Activated T-cell treated with anti-CD3 and anti-CD28 coated beads for 24 hours (primary cell): ENCODE data around the gene TP73.

ENCODE experiments used
- DNase-seq: peaks from one replicate; pipeline ENCODE4 v3.0.0-alpha.2; 2020; ENCODE audit warnings: low read depth

The TP73 gene

GRCh38 chr1:3634059-3634800 is 18.1 kb upstream of the TP73 start:
- DNase-seq: no peak

DNA sequence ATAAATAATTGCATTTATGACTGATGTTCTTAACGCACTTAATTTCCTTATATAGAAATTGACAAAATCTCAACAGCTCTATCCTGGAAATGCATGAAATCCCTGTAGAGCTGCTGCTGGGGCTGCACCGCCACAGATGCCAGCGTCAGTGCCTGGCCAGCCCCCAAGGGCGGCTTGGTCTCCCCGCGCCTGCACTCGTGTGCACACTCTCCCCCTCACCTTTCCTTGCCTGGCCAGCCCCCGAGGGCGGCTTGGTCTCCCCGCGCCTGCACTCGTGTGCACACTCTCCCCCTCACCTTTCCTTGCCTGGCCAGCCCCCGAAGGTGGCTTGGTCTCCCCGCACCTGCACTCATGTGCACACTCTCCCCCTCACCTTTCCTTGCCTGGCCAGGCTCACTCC is 16.2 kb upstream of the TP73 start:
- DNase-seq: no peak

GRCh38 chr1:3636531-3636930 is 15.8 kb upstream of the TP73 start:
- no peak for DNase-seq

DNA sequence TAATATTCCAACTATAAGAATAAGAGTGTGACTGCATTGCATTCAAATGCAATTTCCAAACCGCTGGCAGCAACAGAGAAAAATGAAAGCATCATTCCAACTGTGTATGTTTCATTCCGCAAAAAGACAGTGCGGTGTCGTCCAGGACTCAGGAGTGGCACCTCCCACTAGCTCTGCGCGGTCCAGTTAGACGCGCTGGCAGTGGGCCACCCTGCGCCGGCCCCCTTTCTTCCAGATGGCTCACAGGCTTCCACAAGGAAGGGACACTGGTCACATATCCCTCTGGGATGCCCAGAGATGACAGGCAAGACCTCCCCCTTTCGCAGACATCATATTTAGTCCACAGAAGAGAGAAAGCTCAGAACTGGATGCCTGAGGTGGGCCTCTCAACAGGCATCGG is 14.3 kb upstream of the TP73 start:
- no peak for DNase-seq

DNA sequence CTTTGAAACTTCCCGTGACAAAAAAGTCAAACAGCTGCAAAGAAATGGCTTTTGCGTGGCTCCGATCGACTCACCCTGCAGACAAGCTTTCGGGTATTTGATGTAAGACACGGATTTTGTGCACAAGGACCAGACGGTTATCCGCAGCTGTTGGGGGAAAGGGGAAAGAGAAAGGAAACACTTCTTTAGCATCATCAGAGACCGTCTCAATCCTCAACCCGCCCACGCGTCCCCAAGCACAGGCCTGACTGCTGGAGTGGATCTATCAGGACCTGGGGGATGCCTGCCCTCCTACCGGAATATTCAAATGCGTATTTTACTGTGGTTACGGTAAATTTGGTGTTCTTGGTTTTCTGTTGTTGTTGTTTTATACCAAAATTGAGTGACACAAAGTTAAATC is 13.6 kb upstream of the TP73 start:
- DNase-seq: no peak

DNA sequence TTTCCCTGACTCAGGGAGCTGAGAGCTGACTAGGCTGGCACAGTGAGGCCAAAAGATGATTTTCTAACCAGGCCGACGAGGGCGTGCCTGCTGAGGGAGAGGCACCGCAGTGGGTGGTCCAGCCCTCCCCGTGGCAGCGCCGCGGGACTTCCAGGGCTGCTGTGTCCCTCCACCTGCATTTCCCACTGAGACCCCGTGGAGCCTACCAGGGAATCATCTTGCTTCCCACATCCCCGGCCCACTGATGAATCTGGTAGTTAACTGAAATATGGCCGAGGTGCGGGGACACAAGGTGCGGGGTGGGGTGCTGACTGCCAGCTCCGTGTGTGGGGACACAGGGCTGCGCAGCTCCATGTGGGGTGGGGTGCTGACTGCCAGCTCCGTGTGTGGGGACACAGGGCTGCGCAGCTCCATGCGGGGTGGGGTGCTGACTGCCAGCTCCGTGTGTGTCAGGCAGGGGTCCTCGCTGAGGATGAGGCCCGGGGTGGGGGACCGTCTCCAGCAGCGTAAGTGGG is 12.9 kb upstream of the TP73 start:
- no peak for DNase-seq

DNA sequence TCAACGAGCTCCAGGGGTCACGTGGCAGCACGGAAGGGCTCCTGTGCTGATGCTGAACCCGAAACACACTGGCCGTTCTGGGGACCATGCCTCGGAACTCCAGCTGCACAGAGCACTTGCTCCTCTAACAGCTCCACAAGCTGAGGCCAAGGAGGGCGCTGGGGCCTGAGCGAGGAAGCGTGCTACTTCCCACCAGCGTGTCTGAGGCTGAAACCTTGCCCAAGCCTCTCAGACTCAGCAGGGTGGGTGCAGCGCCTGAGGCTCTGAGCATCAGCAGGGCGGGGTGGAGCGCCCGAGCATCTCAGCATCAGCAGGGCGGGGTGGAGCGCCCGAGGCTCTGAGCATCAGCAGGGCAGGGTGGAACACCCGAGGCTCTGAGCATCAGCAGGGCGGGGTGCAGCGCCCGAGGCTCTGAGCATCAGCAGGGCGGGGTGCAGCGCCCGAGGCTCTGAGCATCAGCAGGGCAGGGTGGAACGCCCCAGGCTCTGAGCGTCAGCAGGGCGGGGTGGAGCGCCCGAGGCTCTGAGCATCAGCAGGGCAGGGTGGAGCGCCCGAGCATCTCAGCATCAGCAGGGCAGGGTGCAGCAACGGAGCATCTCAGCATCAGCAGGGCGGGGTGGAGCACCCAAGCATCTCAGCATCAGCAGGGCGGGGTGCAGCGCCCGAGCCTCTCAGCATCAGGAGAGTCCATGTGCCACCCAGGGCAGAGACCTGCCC is 12.0 kb upstream of the TP73 start:
- DNase-seq: no peak

DNA sequence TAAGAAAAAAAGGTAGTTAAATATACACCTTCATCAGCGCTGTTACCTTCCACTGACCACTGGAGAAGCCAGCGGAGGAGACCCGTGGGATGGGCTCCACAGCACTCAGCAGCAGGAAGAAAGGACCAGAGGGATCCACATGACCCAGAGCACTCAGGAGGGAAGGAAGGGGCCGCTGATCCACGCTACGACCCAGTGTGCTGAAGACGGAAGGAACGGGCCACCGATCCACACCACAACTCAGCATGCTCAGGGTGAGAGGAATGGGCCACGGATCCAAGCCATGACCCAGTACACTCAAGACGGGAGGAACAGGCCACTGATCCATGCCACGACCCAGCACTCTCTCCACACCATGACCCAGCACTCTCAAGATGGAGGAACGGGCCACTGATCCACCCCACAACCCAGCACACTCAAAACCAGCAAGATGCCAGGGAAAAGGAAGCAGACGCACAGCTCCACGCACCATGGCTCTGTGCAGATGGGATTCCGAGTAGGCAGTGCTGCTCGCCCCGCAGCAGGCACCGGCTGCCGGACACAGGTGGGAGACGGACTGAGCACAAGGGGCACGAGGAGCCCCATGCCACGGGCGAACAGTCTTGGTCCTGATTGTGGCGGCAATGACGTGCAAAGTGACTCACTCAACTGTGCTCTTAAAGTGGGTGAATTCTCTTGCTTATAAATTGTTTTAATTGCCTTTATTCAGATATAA is 11.1 kb upstream of the TP73 start:
- no peak for DNase-seq

DNA sequence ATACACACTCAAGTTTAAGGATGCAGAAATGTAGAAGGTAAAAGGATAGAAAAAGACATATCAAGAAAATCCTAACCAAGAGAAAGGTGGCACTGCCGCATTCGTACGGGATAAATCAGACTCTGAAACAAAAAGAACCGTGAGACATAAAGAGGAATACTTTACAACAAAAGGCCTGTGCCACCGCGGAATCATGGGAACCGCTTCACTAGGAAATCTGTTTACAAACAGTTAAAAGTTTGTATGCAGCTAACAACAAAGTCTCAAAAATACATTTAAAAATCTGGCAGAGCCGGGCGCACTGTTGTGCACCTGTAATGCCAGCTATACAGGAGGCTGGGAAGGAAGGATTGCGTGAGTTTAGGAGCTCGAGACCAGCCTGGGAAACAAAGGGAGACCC is 10.5 kb upstream of the TP73 start:
- DNase-seq: no peak

GRCh38 chr1:3642919-3643675 is 9.2 kb upstream of the TP73 start:
- no peak for DNase-seq

DNA sequence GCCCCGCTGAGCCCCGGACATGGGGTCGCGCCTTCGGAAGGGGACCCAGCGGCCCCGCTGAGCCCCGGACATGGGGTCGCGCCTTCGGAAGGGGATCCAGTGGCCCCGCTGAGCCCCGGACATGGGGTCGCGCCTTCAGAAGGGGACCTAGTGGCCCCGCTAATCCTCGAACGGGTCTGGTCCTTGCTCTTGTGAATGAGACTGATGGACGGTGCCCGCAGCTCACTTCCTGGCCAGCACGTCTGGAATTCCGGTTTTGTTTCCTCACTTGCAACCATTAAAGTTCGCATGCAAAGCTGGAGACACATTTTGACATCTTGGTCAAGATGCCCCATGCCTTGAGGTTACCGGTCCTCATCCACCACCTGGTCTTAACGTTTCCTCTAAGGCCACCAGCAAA is 8.0 kb upstream of the TP73 start:
- DNase-seq: no peak

GRCh38 chr1:3645247-3645646 is 7.1 kb upstream of the TP73 start:
- no peak for DNase-seq

- DNase-seq: no peak
Measured at GRCh38 chr1:3645666-3646355, 6.5 kb upstream of the TP73 start.

- no peak for DNase-seq
Measured at GRCh38 chr1:3646596-3646995, 5.7 kb upstream of the TP73 start.

DNA sequence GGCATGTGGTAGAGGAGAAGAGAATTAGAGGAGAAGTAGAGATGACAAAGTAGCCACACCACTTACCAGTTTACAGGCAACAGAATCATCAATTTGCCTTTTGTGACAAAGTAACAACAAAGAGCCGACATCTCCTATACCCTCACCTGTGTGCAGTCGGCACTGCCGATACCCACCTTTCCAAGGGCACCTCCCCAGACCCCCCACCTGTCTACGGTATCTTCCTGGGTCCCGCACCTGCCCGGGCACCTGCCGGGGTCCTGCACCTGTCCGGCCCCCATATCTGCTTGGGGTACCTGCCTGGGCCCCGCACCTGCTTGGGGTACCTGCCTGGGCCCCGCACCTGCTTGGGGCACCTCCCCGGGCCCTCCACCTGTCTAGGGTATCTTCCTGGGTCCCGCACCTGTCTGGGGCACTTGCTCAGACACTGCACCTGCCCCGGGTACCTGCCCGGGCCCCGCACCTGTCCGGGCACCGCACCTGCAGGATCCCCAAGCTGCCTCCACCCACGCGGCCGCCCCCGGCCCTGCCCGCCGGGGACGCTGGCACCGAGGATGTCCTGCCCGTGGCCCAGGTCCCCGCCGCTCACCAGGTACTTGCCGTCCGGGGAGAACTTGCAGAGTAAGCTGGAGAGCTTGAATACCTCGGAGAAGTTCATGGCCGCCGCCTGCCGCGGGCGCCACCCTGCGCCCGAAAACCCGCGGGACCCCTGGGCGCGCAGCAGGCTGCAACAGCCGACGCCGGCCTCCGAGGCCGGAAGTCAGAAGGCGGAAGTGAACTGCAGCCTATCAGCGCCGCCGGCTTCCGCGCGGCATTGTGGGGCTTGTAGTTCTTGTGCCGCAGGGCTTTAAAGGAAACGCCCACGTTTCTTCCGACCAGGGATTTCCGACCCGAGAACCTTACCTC is 2.7 kb upstream of the TP73 start, which contains the start of gene WRAP73:
Gene WRAP73, minus strand, starts transcription at position 762 of the 906 bp plus-strand sequence. Its CDS starts 104 bp downstream, at position 658.
- peak; percentile 83 for DNase-seq

DNA sequence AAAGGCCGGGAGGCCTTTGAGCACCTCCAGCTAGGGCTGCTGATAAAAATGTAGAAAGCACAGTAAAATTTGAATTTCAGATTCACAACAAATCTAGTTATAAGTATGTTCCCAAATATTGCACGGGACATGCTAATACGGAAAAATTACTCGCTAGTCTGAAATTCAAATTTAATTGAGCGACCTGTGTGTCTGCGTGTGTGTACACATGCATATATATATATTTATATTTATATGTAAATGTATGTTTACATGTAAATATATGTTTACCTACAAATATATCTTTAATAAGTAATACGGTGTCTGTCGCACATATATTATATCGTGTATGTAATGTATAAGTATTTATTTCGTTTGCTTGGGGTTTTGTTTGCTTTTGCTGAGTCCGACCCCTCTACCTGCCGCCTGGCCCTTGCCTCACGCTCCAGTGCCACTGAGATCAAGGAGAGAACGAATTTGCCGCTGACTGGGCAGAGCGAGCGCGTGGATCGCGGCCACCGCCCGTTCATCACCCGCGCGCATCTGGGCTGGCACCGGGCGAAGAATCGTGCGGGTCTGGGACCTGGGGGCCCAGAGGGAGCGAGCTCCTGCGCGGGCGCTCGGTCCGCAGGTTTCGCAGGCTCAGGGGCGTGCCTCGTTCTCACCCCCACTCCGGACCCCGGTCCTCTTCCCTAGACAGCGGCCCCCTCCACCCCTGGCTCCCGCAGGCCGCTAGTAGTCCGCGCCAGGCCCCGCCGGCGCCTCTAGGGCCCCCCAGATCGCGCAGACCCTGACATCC is 1.9 kb upstream of the TP73 start:
- DNase-seq: no peak

- no peak for DNase-seq
Measured at GRCh38 chr1:3651026-3651929, 1.0 kb upstream of the TP73 start.

GRCh38 chr1:3652548-3653285 is 401 bp downstream of the TP73 start:
- DNase-seq: no peak
